Loucy (cell line): ENCODE data around the gene AJAP1.

Experiments
- H2AFZ ChIP-seq: fragments of 200-600 bp; sonication (generic); 2 replicates; pipeline ENCODE4 v1.6.0; 2016; ENCODE audit warnings: antibody characterized with exemption, mild to moderate bottlenecking, low read length, moderate library complexity
- H3F3A ChIP-seq: fragments of 200-600 bp; 2 replicates; pipeline ENCODE4 v1.6.0; 2016; ENCODE audit warnings: antibody characterized with exemption, low read depth, mild to moderate bottlenecking
- H3K27me3 ChIP-seq: fragments of 200-600 bp; sonication (generic); 2 replicates; pipeline ENCODE4 v1.6.1; 2014; ENCODE audit warnings: low read length, mild to moderate bottlenecking; ENCODE audit not compliant: insufficient read depth, poor library complexity, severe bottlenecking
- H3K36me3 ChIP-seq: fragments of 200-600 bp; sonication (generic); 2 replicates; pipeline ENCODE4 v1.6.1; 2016; ENCODE audit warnings: low read length; ENCODE audit not compliant: insufficient read depth
- H3K4me1 ChIP-seq: fragments of 200-600 bp; sonication (generic); 2 replicates; pipeline ENCODE4 v1.5.1; 2014; ENCODE audit warnings: low read length, mild to moderate bottlenecking; ENCODE audit not compliant: insufficient read depth, poor library complexity, severe bottlenecking
- H3K4me2 ChIP-seq: fragments of 200-600 bp; sonication (generic); 2 replicates; pipeline ENCODE4 v1.6.0; 2014; ENCODE audit warnings: antibody characterized with exemption, low read length, low read depth, mild to moderate bottlenecking; ENCODE audit not compliant: poor library complexity, severe bottlenecking
- H3K4me3 ChIP-seq: fragments of 200-600 bp; sonication (generic); 2 replicates; pipeline ENCODE4 v1.5.1; 2014; ENCODE audit warnings: low read length, mild to moderate bottlenecking, mixed read lengths; ENCODE audit not compliant: poor library complexity, severe bottlenecking
- H3K79me2 ChIP-seq: fragments of 200-600 bp; sonication (generic); 2 replicates; pipeline ENCODE4 v1.6.1; 2014; ENCODE audit warnings: low read length; ENCODE audit not compliant: insufficient read depth
- H3K9ac ChIP-seq: fragments of 200-600 bp; sonication (generic); 2 replicates; pipeline ENCODE4 v1.6.0; 2014; ENCODE audit warnings: mild to moderate bottlenecking, low read depth, low read length, moderate library complexity; ENCODE audit not compliant: poor library complexity, severe bottlenecking
- H3K9me2 ChIP-seq: fragments of 200-600 bp; sonication (generic); replicated peaks from 2 replicates; pipeline ENCODE4 v1.6.1; 2016; ENCODE audit warnings: low read depth, low read length, mixed read lengths
- H3K9me3 ChIP-seq: fragments of 200-600 bp; sonication (generic); 2 replicates; pipeline ENCODE4 v1.6.1; 2014; ENCODE audit warnings: mild to moderate bottlenecking, antibody characterized with exemption, low read length, low read depth; ENCODE audit not compliant: insufficient read depth
- H4K20me1 ChIP-seq: fragments of 200-600 bp; sonication (generic); 2 replicates; pipeline ENCODE4 v1.6.0; 2014; ENCODE audit warnings: antibody characterized with exemption, low read length, mild to moderate bottlenecking; ENCODE audit not compliant: insufficient read depth, poor library complexity, severe bottlenecking
- EZH2phosphoT487 ChIP-seq: fragments of 200-600 bp; IDR thresholded peaks from 2 replicates; pipeline ENCODE4 v1.6.1; 2018; ENCODE audit warnings: antibody characterized with exemption, mild to moderate bottlenecking, moderate library complexity, borderline replicate concordance
- TF ChIP-seq, protein P1 (sequence below): fragments of 200-600 bp; sonication (generic); conservative IDR thresholded peaks from 2 replicates; pipeline ENCODE4 v1.5.1; 2014; ENCODE audit warnings: mild to moderate bottlenecking, antibody characterized with exemption, low read length

The AJAP1 gene

DNA sequence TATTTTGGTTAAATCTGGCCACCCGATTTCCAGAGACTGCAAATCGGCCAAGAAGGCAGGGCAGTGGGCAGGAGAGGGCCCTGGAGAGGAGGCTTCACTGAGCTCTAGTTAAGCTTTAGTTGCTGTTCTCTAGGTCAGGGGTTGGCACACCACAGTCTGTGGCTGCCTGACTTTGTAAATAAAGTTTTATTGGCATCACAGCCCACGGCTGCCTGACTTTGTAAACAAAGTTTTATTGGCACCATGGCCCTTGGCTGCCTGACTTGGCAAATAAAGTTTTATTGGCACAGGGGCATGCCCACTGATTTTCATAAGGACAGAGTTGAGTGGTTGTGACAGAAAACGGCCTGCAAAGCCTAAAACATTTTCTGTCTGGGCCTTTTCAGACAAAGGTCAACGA, 19.7 kb downstream of the AJAP1 start:
- no peak overlapping the region for H3K4me3 ChIP-seq
- no peaks in the 10 kb centered on the region for H3K27me3 ChIP-seq
- no peaks in the 10 kb centered on the region for H3K36me3 ChIP-seq
- H3K9ac ChIP-seq, result no peak overlapping the region
- H3K9me2 ChIP-seq, result no peaks in the 10 kb centered on the region
- H2AFZ ChIP-seq, result no peak overlapping the region
- H4K20me1 ChIP-seq, result no peaks in the 10 kb centered on the region
- H3K9me3 ChIP-seq, result peaks cover 12% of the 10 kb centered on the region; the same call in 1 of the 2 replicates
- H3K4me1 ChIP-seq, result no peaks in the 10 kb centered on the region
- H3F3A ChIP-seq, result no peaks in the 10 kb centered on the region
- H3K4me2 ChIP-seq, result no peak overlapping the region
- no peaks in the 10 kb centered on the region for H3K79me2 ChIP-seq
- TF ChIP-seq, protein P1, sequence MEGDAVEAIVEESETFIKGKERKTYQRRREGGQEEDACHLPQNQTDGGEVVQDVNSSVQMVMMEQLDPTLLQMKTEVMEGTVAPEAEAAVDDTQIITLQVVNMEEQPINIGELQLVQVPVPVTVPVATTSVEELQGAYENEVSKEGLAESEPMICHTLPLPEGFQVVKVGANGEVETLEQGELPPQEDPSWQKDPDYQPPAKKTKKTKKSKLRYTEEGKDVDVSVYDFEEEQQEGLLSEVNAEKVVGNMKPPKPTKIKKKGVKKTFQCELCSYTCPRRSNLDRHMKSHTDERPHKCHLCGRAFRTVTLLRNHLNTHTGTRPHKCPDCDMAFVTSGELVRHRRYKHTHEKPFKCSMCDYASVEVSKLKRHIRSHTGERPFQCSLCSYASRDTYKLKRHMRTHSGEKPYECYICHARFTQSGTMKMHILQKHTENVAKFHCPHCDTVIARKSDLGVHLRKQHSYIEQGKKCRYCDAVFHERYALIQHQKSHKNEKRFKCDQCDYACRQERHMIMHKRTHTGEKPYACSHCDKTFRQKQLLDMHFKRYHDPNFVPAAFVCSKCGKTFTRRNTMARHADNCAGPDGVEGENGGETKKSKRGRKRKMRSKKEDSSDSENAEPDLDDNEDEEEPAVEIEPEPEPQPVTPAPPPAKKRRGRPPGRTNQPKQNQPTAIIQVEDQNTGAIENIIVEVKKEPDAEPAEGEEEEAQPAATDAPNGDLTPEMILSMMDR, result no peak
- TF ChIP-seq EZH2phosphoT487, result no peak

DNA sequence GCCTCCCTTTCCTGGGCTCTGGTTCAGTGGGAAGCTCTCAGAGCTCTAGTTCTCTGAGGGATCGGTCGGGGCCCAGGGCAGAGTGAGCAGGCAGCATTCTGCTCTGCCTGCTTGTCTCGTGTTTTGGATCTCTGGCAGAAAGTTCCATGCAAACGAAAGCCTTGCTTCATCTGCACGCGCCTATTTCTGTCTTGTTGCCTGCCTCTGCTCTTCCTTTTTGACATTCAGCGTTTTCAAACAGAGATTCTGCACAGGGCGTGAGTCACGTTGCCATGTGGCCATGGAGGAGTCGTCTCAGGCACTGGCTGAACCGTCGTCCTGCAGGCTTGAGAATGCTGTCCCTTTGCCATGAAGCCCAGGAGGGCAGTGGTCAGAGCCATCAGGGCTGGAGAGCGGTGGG, 20.3 kb downstream of the AJAP1 start:
- Histone ChIP-seq H3K4me3 (no peak overlapping the region), H4K20me1 (no peaks in the 10 kb centered on the region), H3K27me3 (no peaks in the 10 kb centered on the region), H3K9me2 (no peaks in the 10 kb centered on the region), H3K4me2 (no peak overlapping the region), H3F3A (no peaks in the 10 kb centered on the region), H3K9me3 (peaks cover 14% of the 10 kb centered on the region; the same call in 1 of the 2 replicates), H3K9ac (no peak overlapping the region), H2AFZ (no peak overlapping the region), H3K36me3 (no peaks in the 10 kb centered on the region), H3K79me2 (no peaks in the 10 kb centered on the region), H3K4me1 (no peaks in the 10 kb centered on the region)
- TF ChIP-seq, protein P1, result no peak
- TF ChIP-seq EZH2phosphoT487, result no peak

DNA sequence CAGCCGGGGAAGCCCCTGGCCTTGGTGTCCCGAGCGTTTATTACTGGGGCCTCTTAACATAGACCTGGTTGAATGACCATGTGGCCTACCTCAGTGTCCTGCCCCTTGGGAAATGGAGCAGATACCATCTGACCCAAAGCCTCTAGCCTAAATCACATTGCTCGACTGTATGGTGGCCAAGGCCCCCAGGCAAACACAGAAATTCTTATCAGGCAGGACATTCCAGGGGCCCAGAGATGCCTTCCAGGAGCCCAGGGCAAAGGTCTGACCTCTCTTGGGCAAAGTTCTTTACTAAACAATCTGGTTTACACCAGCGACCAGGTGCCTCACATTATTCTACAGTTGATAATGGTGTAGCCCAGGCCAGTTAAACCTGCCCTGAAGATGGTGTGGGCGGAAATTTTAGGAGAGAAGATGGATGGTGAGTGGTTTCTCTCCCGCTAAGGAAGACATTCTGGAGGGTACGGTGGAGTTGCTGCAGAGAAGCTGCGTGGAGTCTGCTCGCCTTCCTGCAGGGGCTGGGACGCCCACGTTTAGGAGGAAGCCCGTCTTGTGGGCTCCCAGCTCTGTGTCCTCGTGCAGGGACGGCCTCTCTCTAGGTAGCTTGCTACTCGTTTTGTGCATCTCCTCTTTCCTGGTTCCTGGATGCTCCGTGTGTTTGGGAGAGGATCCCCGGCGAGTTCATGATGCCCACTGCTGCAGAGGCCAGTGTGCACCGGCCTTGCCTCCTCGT, 21.2 kb downstream of the AJAP1 start:
- H3K27me3 ChIP-seq, result no peaks in the 10 kb centered on the region
- no peak overlapping the region for H3K4me2 ChIP-seq
- no peak for TF ChIP-seq EZH2phosphoT487
- TF ChIP-seq, protein P1, result no peak
- no peak overlapping the region for H2AFZ ChIP-seq
- peaks cover 8% of the 10 kb centered on the region; the same call in 1 of the 2 replicates for H3K9me3 ChIP-seq
- no peaks in the 10 kb centered on the region for H3F3A ChIP-seq
- H3K9ac ChIP-seq, result no peak overlapping the region
- H3K79me2 ChIP-seq, result no peaks in the 10 kb centered on the region
- H3K4me1 ChIP-seq, result no peaks in the 10 kb centered on the region
- H3K4me3 ChIP-seq, result no peak overlapping the region
- no peaks in the 10 kb centered on the region for H4K20me1 ChIP-seq
- H3K9me2 ChIP-seq, result no peaks in the 10 kb centered on the region
- H3K36me3 ChIP-seq, result no peaks in the 10 kb centered on the region
